Endothelial cell (in vitro differentiated cells): ENCODE results near the gene ZNF532. TPM values are rescaled to one million over a fixed set of nuclear protein-coding genes. Genes with fewer than 3 reads are reported as not detected.

Experiments used
- DNase-seq: peaks from one replicate; pipeline ENCODE4 v3.0.0; 2021; ENCODE audit warnings: low spot score
- H3K27ac Mint-ChIP-seq: one replicate; pipeline ENCODE4 v1.8.0; 2021; ENCODE audit warnings: mixed read lengths, inconsistent platforms; ENCODE audit not compliant: unreplicated experiment
- H3K27me3 Mint-ChIP-seq: one replicate; pipeline ENCODE4 v1.8.0; 2021; ENCODE audit warnings: mild to moderate bottlenecking, moderate library complexity, mixed read lengths, inconsistent platforms; ENCODE audit not compliant: unreplicated experiment
- H3K36me3 Mint-ChIP-seq: one replicate; pipeline ENCODE4 v1.8.0; 2021; ENCODE audit warnings: mild to moderate bottlenecking, low read depth, mixed read lengths, inconsistent platforms; ENCODE audit not compliant: unreplicated experiment
- H3K4me1 Mint-ChIP-seq: one replicate; pipeline ENCODE4 v1.8.0; 2021; ENCODE audit warnings: mild to moderate bottlenecking, mixed read lengths, inconsistent platforms; ENCODE audit not compliant: unreplicated experiment
- H3K4me3 Mint-ChIP-seq: one replicate; pipeline ENCODE4 v1.8.0; 2021; ENCODE audit warnings: mild to moderate bottlenecking, mixed read lengths, inconsistent platforms; ENCODE audit not compliant: unreplicated experiment
- H3K9me3 Mint-ChIP-seq: one replicate; pipeline ENCODE4 v1.8.0; 2021; ENCODE audit warnings: mixed read lengths, inconsistent platforms; ENCODE audit not compliant: unreplicated experiment
- total RNA-seq: library from RNA; stranded (reverse); fragmentation: NEBNext Ultra II Directional; extraction: Animal tissue kit (Norgen Biotek cat#: 25700); gene quantifications from one replicate; pipeline ENCODE4 v1.2.1, GENCODE V29; 2021; ENCODE audit not compliant: unreplicated experiment
- TF ChIP-seq, protein P1 (sequence below): fragments of 200-600 bp; sonication (generic); IDR thresholded peaks from one replicate; pipeline ENCODE4 v1.5.0; 2021; ENCODE audit warnings: antibody characterized with exemption; ENCODE audit not compliant: unreplicated experiment

The ZNF532 gene
- total RNA-seq, 1 donor from 2014 or later = 178 TPM

DNA sequence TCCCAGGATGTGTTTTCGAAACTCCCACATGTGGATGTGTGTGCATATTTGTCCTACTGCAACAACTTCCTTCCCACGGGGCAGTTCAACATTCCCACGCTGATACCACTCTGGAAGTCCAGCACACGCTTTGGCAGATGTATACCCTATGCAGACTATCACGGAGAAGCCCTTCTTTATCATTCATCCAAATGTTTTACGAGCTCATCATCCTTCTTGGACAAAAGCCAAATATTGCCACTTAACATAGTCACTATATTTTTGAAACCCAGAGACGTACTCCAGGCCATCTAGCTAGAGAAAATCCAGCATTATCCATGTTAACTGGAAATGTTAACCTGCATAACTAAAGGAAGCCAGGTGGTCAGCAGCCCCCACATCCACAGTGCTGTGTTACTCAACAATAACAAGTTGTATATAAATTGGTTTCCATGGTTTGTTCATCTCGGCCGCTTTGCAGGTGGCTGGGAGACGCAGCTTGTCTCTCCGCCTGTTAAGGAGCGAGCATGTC is 131.5 kb downstream of the ZNF532 start:
- Mint-ChIP-seq H3K4me1 (peaks cover 36% of the 10 kb centered on the region), H3K4me3 (no peak overlapping the region)
- no peak for DNase-seq

DNA sequence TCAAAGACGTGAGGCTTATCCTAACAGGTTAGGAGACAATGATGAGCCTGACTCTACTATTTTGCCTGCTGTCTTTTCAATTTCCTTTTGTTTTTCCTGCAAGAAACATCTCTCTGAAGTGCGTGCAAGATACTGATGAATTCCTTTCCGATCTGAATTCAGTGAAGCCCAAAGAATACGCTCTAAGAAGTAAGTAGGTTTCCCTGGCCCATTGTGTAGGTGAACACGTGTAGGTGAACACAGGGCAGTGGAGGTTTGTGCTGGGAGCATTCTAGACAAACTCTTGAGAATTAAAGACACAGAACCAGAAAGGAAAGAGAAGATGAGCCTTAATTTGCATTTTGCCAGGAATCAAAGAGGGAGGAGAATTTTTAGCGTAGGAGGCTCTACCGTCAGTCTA is 132.0 kb downstream of the ZNF532 start:
- DNase-seq = no peak
- peaks cover 39% of the 10 kb centered on the region for H3K4me1 Mint-ChIP-seq

More for the DNA sequence above, 131.5 kb downstream of the ZNF532 start:
- peak overlapping the region; percentile 82 for H3K27ac Mint-ChIP-seq
- TF ChIP-seq, protein P1, sequence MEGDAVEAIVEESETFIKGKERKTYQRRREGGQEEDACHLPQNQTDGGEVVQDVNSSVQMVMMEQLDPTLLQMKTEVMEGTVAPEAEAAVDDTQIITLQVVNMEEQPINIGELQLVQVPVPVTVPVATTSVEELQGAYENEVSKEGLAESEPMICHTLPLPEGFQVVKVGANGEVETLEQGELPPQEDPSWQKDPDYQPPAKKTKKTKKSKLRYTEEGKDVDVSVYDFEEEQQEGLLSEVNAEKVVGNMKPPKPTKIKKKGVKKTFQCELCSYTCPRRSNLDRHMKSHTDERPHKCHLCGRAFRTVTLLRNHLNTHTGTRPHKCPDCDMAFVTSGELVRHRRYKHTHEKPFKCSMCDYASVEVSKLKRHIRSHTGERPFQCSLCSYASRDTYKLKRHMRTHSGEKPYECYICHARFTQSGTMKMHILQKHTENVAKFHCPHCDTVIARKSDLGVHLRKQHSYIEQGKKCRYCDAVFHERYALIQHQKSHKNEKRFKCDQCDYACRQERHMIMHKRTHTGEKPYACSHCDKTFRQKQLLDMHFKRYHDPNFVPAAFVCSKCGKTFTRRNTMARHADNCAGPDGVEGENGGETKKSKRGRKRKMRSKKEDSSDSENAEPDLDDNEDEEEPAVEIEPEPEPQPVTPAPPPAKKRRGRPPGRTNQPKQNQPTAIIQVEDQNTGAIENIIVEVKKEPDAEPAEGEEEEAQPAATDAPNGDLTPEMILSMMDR = no peak
- no peaks in the 10 kb centered on the region for H3K27me3 Mint-ChIP-seq
- no peaks in the 10 kb centered on the region for H3K9me3 Mint-ChIP-seq
- H3K36me3 Mint-ChIP-seq = no peaks in the 10 kb centered on the region

DNA sequence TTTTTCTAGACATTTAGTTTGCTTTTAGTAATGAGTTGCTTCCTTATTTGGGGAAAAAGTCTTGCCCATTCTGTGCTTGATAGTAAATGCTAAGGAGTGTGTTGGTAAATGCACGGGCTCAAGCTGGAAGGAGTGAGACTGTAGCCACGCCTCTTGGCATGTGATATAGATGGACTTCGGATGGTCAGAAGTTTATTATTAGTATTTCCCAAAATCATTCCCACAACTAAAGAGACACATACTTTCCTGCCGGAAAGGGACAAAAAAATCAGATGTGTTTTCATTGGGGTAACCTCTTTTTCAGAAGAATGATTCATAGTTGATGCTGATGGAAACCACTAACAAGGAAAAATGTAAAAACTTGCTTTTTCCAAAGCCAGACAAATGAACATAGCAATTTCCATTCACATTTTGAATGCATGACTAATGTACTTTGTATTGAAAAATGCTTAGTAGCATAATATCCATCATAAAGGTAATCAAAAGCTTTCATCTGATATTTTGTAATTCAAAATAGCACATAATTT is 133.2 kb downstream of the ZNF532 start:
- Mint-ChIP-seq H3K9me3 (no peaks in the 10 kb centered on the region), H3K4me3 (no peak overlapping the region), H3K27ac (no peak overlapping the region), H3K27me3 (no peaks in the 10 kb centered on the region), H3K4me1 (peaks cover 34% of the 10 kb centered on the region), H3K36me3 (no peaks in the 10 kb centered on the region)
- TF ChIP-seq, protein P1 = no peak
- no peak for DNase-seq

More for the DNA sequence above, 132.0 kb downstream of the ZNF532 start:
- Mint-ChIP-seq H3K27ac (peak overlapping the region; percentile 82), H3K27me3 (no peaks in the 10 kb centered on the region), H3K36me3 (no peaks in the 10 kb centered on the region), H3K9me3 (no peaks in the 10 kb centered on the region), H3K4me3 (no peak overlapping the region)
- TF ChIP-seq, protein P1 = no peak

DNA sequence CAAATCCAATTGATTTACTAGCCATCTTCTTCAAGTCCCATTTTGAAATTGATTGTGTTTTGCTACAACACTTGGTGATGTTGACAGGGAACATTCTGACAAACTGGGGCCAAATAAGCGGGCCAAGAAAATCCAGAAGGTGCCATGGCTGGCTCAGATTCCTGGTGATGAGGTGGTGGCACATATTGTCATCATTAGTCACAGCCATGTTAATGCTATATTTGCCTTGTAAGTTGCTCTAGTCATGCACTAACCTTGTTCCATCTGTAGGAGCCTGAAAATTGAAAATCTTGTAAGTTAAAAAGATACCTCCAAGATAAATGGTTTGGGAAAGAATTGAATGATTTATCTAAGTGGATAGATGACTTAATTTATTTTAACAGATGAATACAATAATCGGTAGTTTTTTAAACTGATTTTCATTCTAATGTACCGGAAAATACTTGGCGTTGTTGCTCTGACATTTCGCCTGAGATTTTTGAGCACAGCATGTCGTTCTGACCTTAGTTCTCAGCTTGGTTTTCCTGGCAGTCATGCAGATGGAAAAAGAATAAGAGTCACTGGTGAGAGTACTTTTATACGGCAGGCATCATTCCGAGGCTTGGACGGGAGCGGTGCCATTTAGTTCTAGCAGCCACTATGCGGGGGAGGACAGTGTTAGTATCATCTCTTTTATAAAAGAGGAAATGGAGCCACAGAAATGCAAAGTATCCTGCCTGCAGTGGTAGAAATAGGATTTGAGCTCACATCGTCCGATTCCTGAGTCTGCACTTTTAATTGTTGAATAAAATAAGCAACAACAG is 133.9 kb downstream of the ZNF532 start:
- Mint-ChIP-seq H3K27ac (no peak overlapping the region), H3K27me3 (no peaks in the 10 kb centered on the region), H3K4me1 (peaks cover 32% of the 10 kb centered on the region), H3K9me3 (no peaks in the 10 kb centered on the region), H3K36me3 (no peaks in the 10 kb centered on the region), H3K4me3 (no peak overlapping the region)
- no peak for DNase-seq
- TF ChIP-seq, protein P1 = no peak

DNA sequence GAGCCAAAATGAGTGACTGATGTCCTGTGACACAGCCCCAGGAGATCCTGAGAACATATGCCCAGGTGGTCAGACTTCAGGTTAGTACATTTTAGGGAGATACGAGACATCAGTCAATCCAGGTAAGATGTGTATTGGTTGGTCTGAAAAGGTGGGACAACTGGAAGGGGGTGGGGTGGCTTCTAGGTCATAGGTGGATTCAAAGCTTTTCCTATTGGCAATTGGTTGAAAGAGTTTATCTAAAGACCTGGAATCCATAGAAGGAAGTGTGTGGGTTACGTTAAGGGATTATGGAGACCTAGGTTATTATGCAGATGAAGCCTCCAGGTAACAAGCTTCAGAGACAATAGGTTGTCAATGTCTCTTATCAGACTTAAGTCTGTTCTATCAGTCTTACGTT is 136.5 kb downstream of the ZNF532 start:
- H3K27me3 Mint-ChIP-seq = peaks cover 2% of the 10 kb centered on the region
- no peaks in the 10 kb centered on the region for H3K36me3 Mint-ChIP-seq
- H3K4me1 Mint-ChIP-seq = peaks cover 40% of the 10 kb centered on the region
- H3K4me3 Mint-ChIP-seq = no peak overlapping the region
- no peak for DNase-seq
- H3K9me3 Mint-ChIP-seq = no peaks in the 10 kb centered on the region
- H3K27ac Mint-ChIP-seq = no peak overlapping the region
- TF ChIP-seq, protein P1 = no peak
